GM19324 (cell line): ENCODE results near the gene BMERB1.
"Not testable (repeated sequence)": the region's sequence is repeated elsewhere in the genome, so short reads cannot be mapped to it uniquely, and the experiment has no call there.

Source experiments
- ATAC-seq: cut with Tn5 transposase; IDR thresholded peaks from one replicate; pipeline ENCODE4 v1.9.1; 2021; ENCODE audit warnings: mild to moderate bottlenecking, moderate library complexity; ENCODE audit not compliant: unreplicated experiment, low FRiP score

BMERB1 gene

GRCh38 chr16:15607221-15607699 is 172.9 kb downstream of the BMERB1 start:
- ATAC-seq, result not testable (repeated sequence)

GRCh38 chr16:15607700-15608396 is 173.5 kb downstream of the BMERB1 start:
- ATAC-seq, result no peak

- ATAC-seq, result no peak
Measured at GRCh38 chr16:15608398-15609285, 174.3 kb downstream of the BMERB1 start.

- no peak for ATAC-seq
Measured at GRCh38 chr16:15609286-15609649, 174.9 kb downstream of the BMERB1 start.

GRCh38 chr16:15610369-15610871 is 176.0 kb downstream of the BMERB1 start:
- ATAC-seq, result no peak

- ATAC-seq, result no peak
Measured at GRCh38 chr16:15611610-15612009, 177.2 kb downstream of the BMERB1 start.

GRCh38 chr16:15613676-15614075 is 179.3 kb downstream of the BMERB1 start:
- no peak for ATAC-seq

- no peak for ATAC-seq
Measured at GRCh38 chr16:15616012-15616411, 181.6 kb downstream of the BMERB1 start.

- no peak for ATAC-seq
Measured at GRCh38 chr16:15616475-15617165, 182.2 kb downstream of the BMERB1 start.

- ATAC-seq, result no peak
Measured at GRCh38 chr16:15617901-15618300, 183.5 kb downstream of the BMERB1 start.

- no peak for ATAC-seq
Measured at GRCh38 chr16:15618392-15618791, 184.0 kb downstream of the BMERB1 start.

GRCh38 chr16:15620611-15621195 is 186.3 kb downstream of the BMERB1 start:
- no peak for ATAC-seq

GRCh38 chr16:15621456-15621855 is 187.1 kb downstream of the BMERB1 start:
- ATAC-seq, result no peak

GRCh38 chr16:15621889-15622288 is 187.5 kb downstream of the BMERB1 start:
- no peak for ATAC-seq

- ATAC-seq, result no peak
Measured at GRCh38 chr16:15631730-15632409, 197.5 kb downstream of the BMERB1 start.

- no peak for ATAC-seq
Measured at GRCh38 chr16:15635926-15636325, 201.5 kb downstream of the BMERB1 start.

- ATAC-seq, result no peak
Measured at GRCh38 chr16:15636392-15636873, 202.0 kb downstream of the BMERB1 start.
